M059J (cell line): ENCODE measurements around the gene TTYH2. TPM values are rescaled to one million over a fixed set of nuclear protein-coding genes. Genes with fewer than 3 reads are reported as not detected.

Source experiments
- DNase-seq: peaks from one replicate; pipeline ENCODE4 v3.0.0-alpha.2; 2012; ENCODE audit warnings: low read depth
- total RNA-seq: library from RNA; depleted of rRNA; stranded (reverse); fragments of >200 nt; shearing (Covaris generic); gene quantifications from 2 replicates; pipeline ENCODE4 v1.2.3, GENCODE V29; 2014

TTYH2 gene
- total RNA-seq, 1 experiment from 2014 or later, result 0.15 TPM

DNA sequence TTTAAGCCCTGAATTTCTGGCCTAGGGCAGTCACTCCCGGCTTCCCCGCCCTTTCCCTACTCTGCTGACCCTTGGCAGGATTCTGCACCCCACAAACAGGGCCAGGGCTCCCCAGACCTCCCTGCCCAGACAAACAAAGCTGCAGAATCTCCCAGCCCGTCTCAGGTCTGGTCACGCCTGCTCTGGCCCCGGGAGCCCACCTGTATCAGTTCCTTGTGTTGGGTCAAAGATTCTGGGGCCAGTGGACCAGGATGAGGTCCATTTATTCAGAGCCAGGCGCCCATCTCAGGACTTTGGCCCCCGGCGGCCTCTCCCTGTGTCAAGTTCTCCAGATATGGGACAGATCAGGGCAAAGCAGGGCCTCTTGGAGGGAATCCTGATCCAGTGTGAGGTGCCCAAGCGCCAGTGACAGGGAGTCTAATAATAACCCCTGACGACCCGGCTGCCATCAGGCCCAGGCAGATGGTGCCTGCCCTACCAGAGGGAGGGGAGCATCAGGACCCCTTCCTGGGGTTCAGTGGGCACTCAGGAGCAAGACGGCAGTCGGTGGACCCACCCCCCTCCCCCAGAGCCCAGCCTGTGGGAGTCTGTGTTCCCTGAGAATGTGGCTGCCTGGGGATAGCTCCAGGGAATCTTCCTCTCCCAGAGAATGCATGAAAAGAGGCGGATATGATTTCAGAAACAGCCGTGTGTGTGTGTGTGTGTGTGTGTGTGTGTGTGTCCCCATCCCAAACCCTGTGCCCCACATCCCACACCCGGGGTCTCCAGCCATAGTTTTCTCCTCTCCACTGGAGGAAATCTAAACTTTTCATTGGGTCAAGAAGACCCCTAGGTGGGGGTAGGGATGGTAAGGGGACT lies 1.3 kb downstream of the TTYH2 start:
- no peak for DNase-seq

DNA sequence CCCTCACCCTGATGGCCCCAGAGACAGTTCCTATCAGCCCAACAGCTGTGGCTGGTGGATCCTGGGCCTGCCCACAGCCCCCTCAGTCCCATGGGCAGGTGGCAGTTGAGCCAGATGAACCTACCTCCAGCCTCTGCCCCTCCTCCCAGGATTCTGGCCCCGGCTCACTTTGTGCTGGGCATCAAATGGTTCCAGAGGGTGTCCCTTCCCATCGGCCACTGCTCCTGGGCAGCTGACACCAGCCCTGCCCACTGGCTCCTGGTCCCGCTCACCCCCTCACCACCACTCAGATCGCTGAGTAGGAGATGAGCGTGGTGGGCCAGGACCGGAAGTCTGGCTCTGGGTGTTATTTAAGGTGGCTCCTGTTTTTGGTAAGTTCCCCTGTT lies 2.0 kb downstream of the TTYH2 start:
- DNase-seq, result no peak

DNA sequence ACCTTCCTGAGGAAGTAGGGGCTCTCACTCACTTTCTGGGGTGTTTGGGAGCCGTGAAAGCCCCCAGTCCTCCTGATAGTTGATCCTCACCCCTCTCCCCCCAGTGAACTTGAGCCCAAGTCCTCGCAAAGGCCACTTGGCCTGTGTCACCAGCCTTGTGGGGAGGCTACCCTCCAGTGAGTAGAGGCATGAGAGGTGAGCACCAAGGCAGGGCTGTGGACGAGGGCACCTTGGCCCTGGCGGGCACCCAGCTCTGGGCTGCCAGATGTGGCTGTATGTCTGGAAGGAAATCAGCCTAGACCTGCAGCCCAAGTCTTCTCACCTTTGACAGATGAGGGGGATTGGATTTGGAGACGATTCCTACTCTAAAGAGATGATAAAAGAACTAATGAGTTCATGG lies 3.1 kb downstream of the TTYH2 start:
- DNase-seq, result no peak

DNA sequence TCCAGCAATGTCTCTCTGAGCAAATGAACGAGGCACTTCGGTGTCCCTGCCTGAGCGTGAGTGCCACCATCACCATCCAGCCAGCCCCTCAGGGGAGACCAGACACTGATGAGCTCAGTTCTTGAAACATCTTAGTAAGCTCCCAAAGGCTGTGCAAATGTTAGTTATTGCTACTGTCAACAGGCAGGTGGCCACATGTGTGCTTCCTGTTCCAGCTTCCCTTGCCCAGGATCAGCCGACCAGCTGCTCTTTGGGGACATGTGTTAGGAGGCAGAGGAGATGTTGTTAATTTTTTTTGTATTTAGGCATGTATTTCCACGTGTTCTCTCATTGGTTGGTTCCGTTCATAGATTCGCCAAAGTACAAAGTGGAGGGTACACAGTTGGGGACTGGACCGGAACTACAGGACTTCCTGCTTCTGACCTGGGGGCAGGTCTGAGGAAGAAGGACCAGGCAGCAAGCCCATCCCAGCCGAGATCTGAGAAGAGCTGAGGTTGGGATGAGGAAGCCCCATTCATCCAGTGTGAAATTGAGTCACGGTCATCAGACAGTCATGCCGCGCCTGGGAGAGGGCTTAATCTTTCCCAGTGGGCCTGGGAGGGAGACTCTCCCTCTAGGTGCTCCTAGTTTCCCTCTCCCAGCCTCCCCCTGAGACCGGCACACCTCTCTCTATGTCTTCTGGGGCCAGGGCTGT lies 3.8 kb downstream of the TTYH2 start:
- DNase-seq, result no peak

DNA sequence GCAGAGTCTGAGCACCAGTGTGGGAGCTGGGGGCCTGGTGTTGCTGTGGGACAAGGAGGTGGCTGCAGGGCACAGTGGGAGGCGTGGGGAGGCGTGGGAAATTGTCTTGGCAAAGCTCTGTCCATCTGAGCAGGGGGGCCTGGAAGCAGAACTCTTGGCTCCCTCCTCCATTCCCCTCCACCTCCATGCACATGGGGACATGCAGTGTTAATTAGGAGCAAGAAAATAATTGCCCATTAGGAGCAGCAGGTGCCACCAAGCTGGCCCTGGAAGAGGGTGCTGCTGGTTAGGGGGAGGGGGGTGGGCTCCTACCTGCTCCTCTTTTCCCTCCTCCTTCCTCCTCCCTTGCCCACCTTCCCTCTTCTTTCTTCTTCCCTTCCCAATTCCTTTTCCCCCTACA lies 4.5 kb downstream of the TTYH2 start:
- no peak for DNase-seq

DNA sequence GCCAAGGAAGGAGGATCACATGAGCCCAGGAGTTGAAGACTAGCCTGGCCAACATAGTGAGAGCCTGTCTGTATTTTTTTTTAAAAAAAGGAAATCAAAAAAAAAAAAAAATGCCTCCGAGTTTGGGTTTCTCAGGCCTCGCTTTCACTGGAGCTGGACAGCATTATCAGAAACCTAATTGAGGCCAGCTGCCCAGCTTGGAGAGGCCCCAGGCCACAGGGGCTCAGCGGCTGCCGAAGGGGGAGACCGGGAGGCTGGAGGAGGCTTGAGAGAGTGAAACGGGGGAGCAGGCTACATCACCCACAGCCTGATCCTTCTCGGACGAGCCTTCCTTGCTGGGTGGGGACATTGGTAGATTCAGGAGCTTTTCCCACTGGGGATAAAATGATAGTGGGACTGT lies 5.1 kb downstream of the TTYH2 start:
- DNase-seq, result no peak

DNA sequence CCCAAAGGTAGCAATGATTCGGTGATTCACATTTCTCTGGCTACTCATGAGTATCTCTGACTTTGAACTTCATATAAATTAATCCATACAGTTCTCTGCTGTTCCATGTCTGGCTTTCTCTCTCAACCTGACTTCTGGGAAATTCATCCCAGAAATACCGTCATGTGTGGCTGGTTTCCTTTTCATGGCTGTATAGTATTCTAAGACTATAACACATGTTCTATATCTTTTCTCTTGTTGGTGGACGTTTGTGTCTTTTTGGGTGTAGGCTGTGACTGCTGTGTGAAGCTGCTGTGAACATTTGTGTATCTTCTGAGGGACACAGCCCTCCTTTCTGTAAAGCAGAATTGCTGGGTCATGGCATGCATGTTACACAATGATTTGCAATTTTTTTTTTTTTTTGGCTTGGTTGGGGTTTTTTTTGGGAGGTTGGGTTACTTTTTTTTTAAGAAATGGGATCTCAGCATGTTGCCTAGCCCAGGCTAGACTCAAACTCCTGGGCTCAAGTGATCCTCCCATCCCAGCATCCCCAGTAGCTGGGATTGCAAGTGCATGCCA lies 6.3 kb downstream of the TTYH2 start:
- no peak for DNase-seq

DNA sequence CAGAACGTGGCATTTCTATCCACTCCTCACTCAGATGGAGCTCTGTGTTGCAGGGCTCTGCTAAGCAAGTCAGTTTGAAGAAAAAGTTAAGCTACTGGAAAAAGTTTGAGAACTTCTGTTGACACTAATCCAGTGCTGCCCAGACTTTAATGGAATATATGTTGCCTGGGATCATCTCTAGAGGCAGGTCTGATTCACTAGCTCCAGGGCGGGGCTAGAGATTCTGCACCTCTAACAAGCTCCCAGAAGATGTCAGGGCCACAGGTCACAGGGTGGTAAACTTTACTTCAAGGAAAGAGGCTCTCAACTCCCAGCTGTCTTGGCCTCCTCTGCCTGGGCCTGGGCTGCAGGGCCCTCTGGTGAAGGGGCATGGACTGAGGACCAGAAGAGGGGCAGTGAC lies 6.8 kb downstream of the TTYH2 start:
- DNase-seq, result no peak

DNA sequence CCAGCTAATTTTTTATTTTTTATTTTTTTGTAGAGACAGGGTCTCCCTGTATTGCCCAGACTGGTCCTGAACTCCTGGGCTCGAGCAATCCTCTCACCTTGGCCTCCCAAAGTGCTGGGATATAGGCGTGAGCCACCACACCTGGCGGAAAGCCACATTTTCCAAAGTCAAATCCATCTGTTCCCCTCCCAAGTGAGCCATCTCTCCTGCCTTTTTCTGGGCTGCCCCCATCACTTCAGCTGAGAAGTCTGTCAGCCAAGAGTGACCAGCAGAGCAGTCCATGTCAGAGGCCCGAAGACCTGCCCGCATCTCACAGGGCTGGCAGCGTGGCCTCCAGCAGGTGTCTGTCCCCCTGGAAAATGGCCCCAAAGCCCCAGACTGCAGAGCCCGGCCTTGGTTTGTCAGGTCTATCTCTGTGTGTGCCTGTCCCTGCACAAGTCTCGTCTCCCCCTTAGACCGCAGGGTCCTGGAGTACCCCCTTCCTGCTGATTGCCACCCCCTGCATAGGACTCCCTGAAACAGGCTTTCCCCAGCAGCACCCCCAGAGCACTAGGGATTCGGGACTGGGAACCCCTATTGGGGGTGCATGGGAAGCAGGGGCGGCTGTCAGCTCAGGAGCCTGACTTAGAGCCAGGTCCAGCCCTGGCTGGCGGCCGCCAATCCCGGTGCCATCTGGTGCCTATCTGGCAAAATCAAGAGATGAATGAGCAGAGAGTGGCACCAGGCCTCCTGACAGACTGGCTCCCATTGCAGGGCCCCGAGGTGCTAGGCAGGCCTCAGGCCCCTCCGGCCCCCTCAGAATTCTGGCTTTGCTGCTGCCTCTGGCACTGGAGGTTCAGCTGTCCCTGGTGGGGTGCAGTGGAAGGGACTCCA lies 7.8 kb downstream of the TTYH2 start:
- DNase-seq, result no peak

DNA sequence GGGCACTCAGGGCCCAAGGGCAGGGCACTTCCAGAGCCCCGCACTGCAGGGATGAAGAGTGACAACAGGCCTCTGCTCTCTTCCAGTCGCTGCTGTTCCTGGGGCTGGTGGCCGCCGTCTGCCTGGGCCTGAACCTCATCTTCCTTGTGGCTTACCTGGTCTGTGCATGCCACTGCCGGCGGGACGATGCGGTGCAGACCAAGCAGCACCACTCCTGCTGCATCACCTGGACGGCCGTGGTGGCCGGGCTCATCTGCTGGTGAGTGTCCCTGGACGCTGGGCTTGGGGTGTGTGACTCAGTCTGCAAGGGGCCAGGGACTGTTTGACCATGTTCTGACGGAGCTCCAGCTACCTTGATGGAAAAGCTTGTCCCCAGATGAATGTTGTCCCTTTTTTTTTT lies 9.0 kb downstream of the TTYH2 start:
- DNase-seq, result no peak

DNA sequence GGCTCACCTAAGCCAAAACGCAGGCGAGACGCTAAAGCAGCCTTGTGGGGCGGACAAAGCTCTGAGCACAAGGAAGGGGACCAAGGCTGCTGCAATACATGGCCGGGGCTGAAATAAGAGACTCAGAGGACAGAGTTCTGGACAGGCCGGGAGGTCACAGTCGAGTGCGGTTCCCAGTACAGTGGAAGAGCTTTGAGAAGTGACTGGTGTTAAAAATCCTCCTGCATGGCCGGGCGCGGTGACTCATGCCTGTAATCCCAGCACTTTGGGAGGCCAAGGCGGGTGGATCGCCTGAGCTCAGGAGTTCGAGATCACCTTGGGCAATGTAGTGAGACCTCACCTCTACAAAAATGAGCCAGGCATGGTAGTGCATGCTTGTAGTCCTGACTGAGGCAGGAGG lies 10.5 kb downstream of the TTYH2 start:
- DNase-seq, result no peak

DNA sequence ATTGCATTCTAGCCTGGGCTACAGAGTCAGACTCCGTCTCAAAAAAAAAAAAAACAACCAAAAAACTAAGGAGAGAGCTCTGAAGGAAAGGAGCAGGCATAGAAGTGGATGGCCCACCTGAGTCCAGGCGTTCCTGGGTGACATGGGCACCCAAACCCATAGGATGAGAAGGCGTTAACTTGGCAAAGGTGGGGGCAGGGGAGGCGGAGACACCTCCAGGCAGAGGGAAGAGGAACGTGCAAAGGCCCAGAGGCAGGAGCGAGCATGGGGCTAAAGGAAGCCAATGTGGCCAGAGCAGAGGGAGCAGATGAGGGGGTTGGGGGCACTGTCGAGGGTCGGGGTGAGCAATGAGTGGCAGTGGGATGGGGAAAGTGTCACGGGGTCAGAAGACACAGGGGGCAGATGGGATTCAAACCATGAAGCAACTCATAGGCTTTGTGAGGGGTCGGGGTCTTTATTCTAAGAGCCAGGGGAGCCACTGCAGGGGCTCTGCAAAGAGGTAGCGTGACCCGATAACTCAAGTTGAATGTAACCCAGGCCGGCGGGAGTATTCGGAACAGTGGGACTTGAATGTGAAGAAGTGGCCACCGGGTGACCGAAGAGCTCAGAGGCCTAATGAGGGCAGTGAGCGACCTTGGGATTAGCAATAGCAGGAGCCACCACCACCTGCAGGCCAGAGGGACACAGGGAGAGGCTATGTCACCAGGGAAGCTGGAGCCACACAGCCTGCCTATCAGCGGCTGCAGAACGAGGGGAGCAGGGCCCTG lies 11.8 kb downstream of the TTYH2 start:
- DNase-seq, result no peak

DNA sequence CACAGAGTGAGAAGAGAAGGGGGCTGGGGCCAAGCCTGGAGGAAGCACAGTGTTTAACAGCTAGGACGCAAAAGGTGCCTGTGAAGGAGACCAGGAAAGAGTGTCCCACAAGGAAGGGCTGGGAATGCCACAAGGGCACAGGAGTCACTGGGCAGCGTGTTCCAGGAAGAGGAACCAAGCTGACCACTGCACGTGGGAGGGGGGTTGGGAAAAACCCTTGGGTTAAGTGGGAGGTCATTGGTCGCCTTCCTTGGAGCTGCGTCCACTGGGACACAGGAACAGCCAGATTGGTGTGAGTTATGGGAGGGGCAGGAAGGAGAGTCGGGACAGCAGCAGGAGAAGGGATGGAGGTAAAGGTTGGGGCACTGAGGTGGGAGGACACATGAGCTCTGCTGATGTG lies 12.9 kb downstream of the TTYH2 start:
- DNase-seq, result no peak

DNA sequence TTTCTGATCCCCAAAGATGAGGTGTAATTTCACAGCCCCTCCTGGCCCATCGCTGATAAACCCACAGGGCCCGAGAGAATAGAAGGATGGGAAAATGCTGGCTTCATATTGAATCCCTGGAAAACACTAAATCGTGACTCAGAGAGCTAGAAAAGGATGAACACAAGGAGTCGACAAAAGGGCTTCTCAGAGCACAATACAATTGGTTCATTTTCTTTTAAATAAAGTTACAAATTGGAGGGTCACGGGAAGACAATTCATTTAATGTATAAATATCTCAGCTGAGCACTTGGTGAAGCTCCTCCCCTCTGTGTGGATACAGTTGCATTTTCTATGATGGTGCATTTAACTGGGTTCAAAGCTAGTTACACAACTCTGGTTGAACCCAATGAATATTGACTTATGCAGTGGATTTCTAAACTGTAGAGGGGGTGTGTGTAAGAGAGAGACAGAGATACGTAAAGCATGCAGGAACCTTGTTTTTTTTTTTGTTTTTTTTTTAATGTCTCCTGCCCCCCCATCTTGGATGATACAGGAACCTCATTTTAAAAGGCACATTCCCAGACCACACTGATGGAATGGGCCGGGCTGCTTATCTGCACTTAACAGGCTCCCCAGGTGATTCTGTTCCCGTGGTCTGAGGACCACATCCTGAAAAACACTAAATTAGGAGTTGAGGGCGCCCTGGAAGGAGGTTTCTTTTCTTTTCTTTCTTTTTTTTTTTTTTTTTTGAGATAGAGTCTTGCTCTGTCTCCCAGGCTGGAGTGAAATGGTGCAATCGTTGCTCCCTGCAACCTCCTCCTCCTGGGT lies 14.1 kb downstream of the TTYH2 start:
- no peak for DNase-seq

DNA sequence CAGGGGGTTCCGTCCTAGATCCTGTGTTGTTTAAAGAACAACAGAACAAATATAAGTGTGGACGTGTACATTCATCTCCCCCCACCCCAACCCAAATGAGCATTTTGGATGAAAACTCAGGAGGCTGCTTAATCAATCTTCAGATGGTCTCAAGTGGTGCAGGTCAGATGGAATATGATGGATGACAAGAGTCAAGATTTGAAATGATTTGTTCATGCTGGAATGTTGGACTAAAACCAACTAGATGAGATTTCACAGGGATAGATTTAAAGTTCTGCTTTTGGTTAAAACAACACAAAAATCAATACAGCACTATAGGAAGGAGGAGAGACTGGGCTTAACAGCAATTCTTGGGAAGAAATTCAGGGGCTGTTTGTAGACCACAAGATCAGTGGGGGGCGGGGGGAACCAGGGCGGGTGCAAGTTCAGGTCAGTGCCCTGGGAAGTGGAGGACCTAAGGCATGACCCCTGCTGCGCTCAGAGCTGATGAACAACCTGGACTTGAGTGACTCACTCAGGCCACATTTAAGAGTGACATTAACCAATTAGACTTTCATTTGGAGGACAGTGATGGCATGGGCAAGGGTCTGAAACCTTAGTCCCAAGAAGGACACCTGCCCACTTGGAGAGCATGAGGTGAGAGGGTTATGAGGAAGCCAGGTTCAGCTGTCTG lies 15.1 kb downstream of the TTYH2 start:
- no peak for DNase-seq

DNA sequence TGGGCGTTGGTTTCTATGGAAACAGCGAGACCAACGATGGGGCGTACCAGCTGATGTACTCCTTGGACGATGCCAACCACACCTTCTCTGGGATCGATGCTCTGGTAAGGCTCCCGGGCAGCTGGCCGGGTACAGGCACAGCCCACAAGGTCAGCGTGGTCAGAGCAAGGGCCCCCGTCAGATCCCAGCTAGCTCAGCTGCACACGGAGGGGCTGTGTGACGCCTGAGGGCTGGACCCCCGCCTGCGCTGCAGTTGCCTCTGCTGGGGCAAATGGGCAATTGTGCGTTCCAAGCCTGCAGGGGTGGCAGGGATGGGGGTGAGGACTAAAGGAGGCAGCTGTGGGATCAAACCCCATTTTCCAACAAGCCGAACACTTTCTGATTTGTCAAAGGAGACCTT lies 17.5 kb downstream of the TTYH2 start:
- DNase-seq, result no peak

DNA sequence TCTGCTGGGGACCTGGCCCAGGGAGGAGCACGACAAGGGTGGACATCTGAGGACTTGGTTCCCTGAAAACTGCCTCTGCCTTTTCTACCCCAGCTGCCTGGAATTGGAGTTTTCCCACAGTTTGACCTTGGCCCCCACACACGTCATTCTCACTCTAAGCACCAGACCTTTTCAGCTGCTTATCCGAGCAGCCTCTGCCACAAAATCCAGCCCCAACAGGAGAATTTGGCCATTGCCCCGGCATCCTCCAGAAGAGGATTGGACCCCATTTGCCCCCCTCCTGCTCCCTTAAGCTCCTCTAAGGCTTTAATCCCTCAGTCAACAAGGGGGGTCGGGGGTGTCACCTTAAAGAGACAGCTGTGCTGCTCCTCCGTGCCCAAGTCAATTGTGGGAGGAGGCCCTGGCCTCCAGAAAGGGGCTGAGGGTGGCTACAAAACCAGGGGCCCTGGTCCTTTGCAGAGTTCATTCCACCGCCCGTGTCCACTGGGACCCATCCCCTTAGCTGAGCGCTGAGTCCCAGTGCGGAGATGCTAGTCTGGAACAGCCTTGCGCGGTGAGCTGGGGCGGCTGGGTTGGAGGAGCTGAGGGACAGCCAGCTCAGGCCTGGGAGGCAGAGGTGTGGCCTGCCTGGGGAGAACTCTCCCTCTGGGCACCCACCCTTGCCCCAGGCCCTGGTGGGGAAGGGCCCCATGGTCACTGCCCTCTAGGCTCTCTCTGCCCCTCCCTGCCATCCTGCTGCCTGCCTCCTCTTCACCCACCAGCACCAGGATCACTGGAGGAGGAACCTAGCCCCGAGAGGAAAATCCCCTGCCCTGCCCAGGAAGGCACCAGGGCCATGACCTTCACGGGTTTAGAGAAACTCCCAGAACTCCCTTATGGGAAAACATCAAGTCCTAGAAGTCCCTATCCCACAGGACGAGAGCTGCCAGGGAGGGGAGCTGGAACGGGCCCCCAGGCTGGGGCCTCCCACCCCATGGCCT lies 18.8 kb downstream of the TTYH2 start:
- DNase-seq, result no peak

DNA sequence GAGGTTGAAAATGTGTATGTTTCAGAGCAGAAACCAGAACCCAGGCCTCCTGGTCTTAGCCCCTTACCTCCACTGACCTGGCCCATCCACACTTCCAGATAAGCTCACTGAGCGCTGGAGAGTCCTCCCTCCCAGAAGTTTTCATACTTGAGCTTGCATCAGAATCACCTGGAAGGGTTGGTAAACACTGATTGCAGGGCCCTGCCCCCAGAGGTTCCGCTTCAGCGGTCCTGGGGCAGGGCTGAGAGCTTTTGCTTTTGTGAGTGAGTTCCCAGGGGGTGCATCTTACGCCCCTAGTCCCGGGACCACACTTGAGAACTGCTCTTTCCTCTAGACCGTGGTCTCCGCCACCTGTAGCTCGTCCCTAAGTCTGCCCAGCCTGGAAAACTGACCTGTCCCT lies 20.6 kb downstream of the TTYH2 start:
- no peak for DNase-seq

DNA sequence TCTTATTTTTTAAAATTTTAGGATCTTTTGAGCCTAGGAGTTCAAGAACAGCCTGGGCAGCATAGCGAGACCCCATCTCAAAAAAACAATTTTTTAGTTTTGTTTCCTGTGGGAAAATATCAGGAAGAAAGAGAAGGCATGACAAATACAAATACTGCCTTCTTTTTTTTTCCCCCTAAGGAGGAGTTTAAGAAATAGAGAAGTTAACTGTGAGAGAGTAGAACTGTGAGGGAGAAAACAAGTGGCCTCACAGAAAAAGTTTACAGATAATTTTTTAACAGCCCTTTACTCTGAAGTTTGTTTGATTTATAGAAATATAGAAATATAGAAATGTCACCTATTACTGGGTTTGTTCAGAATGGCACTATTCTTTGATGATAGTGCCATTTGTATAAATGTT lies 21.1 kb downstream of the TTYH2 start:
- DNase-seq, result no peak
